Neuron (in vitro differentiated cells): ENCODE data around the gene SIK2.

Experiments
- H2AFZ ChIP-seq: one replicate; pipeline ENCODE4 v1.6.1; 2013; ENCODE audit warnings: low read depth, mild to moderate bottlenecking, inconsistent platforms, low read length, moderate library complexity
- H3K27me3 ChIP-seq: one replicate; pipeline ENCODE4 v1.6.1; 2013; ENCODE audit warnings: low read length; ENCODE audit not compliant: insufficient read depth
- H3K36me3 ChIP-seq: one replicate; pipeline ENCODE4 v1.6.1; 2013; ENCODE audit warnings: low read length; ENCODE audit not compliant: insufficient read depth
- H3K4me1 ChIP-seq: one replicate; pipeline ENCODE4 v1.6.1; 2013; ENCODE audit warnings: low read length; ENCODE audit not compliant: insufficient read depth
- H3K4me3 ChIP-seq: 2 replicates; pipeline ENCODE4 v1.5.1; 2013; ENCODE audit warnings: mild to moderate bottlenecking, low read length, moderate library complexity
- H3K9me3 ChIP-seq: one replicate; pipeline ENCODE4 v1.6.1; 2013; ENCODE audit warnings: low read length

SIK2 gene

DNA sequence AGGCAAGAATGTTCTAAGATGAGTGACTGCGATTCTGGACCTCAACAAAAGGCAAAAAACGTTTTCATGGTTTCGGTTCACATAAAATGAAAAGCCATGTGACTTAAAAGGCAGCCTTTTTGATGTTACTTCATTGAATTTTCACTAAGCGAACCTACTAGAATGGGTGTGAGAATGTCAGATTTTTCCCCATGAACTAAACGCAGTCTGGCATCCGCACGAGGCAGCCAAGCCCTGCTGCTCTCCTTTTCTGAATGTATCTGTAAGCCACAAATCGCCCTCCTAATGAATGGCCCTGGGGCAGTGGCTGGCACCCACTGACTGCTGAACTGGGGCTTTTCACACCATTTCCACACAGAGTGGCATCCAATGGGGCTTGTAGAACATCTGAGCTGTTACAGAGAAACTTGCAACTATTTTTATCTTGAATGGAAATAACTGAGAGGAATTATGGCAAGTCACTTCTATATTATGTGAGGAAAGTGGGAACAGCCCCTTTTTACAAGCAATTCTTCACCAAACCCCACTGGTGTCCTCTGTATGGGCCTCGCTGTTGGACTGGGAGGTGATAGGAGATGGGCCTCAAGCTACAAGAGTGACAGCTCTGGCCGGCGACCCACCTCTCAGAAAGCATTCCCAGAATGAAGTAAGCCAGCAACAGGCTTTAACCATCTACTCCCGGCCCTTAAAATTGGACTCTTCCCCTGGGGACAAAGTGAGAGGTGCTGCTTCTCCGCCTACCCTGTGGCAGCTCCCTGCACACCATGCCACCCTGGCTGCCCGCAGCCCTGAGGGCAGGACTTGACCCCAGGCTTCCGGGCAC lies 134.6 kb downstream of the SIK2 start:
- peaks cover 14% of the 10 kb centered on the region for H3K36me3 ChIP-seq
- H3K9me3 ChIP-seq, result no peaks in the 10 kb centered on the region
- no peak overlapping the region for H3K4me3 ChIP-seq
- H3K4me1 ChIP-seq, result peaks cover 65% of the 10 kb centered on the region
- no peaks in the 10 kb centered on the region for H3K27me3 ChIP-seq
- no peak overlapping the region for H2AFZ ChIP-seq

DNA sequence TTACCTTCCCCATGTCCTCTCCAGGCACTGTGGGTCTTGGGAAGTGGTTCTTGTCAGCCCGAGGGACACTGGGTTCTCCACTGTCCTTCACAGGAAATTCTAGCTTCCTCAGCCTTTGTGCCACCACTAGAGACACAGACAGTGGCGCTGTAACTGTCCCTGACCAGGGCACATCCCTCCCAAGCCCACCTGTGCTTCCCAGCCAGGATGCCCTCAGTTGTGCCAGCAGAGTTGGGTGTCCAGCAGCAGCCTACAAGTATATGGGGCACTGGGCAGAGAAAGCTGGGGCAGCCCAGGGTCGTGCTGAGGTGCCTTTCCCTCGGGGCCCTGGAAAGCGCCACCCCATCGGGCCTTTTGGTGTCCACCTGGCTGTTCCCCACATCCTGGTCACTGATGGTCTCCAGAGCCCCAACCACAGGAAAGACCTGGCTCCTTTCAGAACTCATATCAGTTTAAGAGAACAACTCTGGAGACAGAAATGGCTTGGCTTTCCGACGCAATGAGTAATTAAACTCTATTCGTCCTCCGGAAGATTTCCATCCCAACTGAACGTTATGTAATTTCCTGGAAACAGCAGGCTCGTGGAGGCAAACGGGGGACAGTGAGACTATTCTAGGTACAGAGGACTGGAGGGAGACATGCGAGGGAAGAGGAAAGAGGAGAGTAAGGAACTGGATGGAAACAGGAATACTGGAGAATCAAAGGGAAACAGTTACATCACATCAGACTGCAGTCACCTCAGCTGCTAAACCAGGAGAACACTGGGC lies 135.4 kb downstream of the SIK2 start:
- Histone ChIP-seq H3K9me3 (no peaks in the 10 kb centered on the region), H3K27me3 (no peaks in the 10 kb centered on the region), H3K36me3 (peaks cover 19% of the 10 kb centered on the region), H3K4me3 (no peak overlapping the region), H2AFZ (no peak overlapping the region), H3K4me1 (peaks cover 64% of the 10 kb centered on the region)

GRCh38 chr11:111739299-111739698 lies 137.1 kb downstream of the SIK2 start:
- Histone ChIP-seq H3K36me3 (peaks cover 32% of the 10 kb centered on the region), H3K4me1 (peaks cover 48% of the 10 kb centered on the region)

GRCh38 chr11:111741751-111742150 lies 139.5 kb downstream of the SIK2 start:
- Histone ChIP-seq H3K27me3 (no peaks in the 10 kb centered on the region), H3K4me1 (peaks cover 23% of the 10 kb centered on the region), H2AFZ (no peak overlapping the region), H3K9me3 (peaks cover 3% of the 10 kb centered on the region), H3K4me3 (no peak overlapping the region), H3K36me3 (peaks cover 51% of the 10 kb centered on the region)

More at GRCh38 chr11:111739299-111739698, 137.1 kb downstream of the SIK2 start:
- no peaks in the 10 kb centered on the region for H3K27me3 ChIP-seq
- no peak overlapping the region for H3K4me3 ChIP-seq
- H2AFZ ChIP-seq, result no peak overlapping the region
- H3K9me3 ChIP-seq, result no peaks in the 10 kb centered on the region

- Histone ChIP-seq H3K4me1 (peaks cover 4% of the 10 kb centered on the region), H3K36me3 (peaks cover 68% of the 10 kb centered on the region), H3K27me3 (no peaks in the 10 kb centered on the region), H2AFZ (no peak overlapping the region), H3K4me3 (no peak overlapping the region), H3K9me3 (peaks cover 3% of the 10 kb centered on the region)
Observed at GRCh38 chr11:111743700-111744099, 141.5 kb downstream of the SIK2 start.

- no peaks in the 10 kb centered on the region for H3K27me3 ChIP-seq
- no peak overlapping the region for H3K4me3 ChIP-seq
- H2AFZ ChIP-seq, result no peak overlapping the region
- no peaks in the 10 kb centered on the region for H3K4me1 ChIP-seq
- peaks cover 78% of the 10 kb centered on the region for H3K36me3 ChIP-seq
- peaks cover 3% of the 10 kb centered on the region for H3K9me3 ChIP-seq
Observed at GRCh38 chr11:111745719-111746504, 143.7 kb downstream of the SIK2 start.

GRCh38 chr11:111748035-111748804 lies 146.0 kb downstream of the SIK2 start:
- no peak overlapping the region for H2AFZ ChIP-seq
- H3K27me3 ChIP-seq, result no peaks in the 10 kb centered on the region
- H3K4me1 ChIP-seq, result no peaks in the 10 kb centered on the region
- H3K9me3 ChIP-seq, result peaks cover 3% of the 10 kb centered on the region
- peaks cover 81% of the 10 kb centered on the region for H3K36me3 ChIP-seq
- H3K4me3 ChIP-seq, result no peak overlapping the region

DNA sequence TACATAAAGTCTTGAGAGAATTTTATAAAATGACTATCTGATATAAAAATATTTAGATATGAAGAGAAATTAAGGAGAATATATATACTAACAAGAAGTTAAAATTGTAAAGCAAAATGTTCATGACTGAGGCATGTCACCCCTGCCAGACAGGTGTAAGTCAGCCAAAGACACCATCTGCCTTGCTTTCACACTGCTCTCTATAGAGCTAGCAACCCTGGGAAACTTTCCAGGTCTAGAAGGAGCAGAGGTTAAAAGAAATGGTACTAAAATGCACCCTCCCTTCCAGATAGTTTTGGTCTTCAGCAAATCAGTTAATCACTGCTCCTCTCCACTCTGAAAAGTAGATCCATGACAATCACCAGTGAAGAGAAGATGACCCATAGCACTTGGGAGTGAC lies 147.4 kb downstream of the SIK2 start:
- peaks cover 3% of the 10 kb centered on the region for H3K9me3 ChIP-seq
- H3K27me3 ChIP-seq, result no peaks in the 10 kb centered on the region
- H3K36me3 ChIP-seq, result peaks cover 81% of the 10 kb centered on the region
- H3K4me1 ChIP-seq, result no peaks in the 10 kb centered on the region
- H2AFZ ChIP-seq, result no peak overlapping the region
- H3K4me3 ChIP-seq, result no peak overlapping the region

- H3K9me3 ChIP-seq, result no peaks in the 10 kb centered on the region
- peaks cover 84% of the 10 kb centered on the region for H3K36me3 ChIP-seq
- no peak overlapping the region for H2AFZ ChIP-seq
- H3K4me1 ChIP-seq, result peaks cover 3% of the 10 kb centered on the region
- no peaks in the 10 kb centered on the region for H3K27me3 ChIP-seq
- no peak overlapping the region for H3K4me3 ChIP-seq
Observed at GRCh38 chr11:111756097-111756496, 153.8 kb downstream of the SIK2 start.

- Histone ChIP-seq H3K4me3 (no peak overlapping the region), H3K4me1 (peaks cover 17% of the 10 kb centered on the region), H3K27me3 (no peaks in the 10 kb centered on the region), H2AFZ (no peak overlapping the region), H3K36me3 (peaks cover 79% of the 10 kb centered on the region), H3K9me3 (no peaks in the 10 kb centered on the region)
Observed at GRCh38 chr11:111759376-111759775, 157.1 kb downstream of the SIK2 start.

GRCh38 chr11:111759778-111760407 lies 157.6 kb downstream of the SIK2 start:
- Histone ChIP-seq H3K36me3 (peaks cover 74% of the 10 kb centered on the region), H3K4me1 (peaks cover 20% of the 10 kb centered on the region), H2AFZ (no peak overlapping the region), H3K4me3 (no peak overlapping the region), H3K9me3 (no peaks in the 10 kb centered on the region), H3K27me3 (no peaks in the 10 kb centered on the region)

DNA sequence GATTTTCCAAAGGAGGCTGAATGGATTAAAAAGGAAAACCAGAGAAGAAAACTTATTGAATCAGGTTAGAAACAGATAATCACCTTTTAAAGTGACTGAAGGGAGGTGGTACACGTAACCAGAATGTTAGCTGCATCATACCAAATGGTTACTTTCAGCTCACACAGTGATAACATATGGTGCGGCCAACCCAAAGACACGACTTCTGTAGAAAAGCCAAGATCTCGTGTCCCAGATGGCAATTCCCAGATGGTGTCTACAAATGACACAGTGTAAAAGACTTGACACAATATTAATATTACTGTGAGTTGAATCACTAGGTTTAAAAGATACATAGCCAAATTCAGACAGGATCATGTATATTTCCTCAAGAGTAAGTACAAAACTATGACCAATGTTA lies 158.8 kb downstream of the SIK2 start:
- Histone ChIP-seq H2AFZ (no peak overlapping the region), H3K4me3 (no peak overlapping the region), H3K4me1 (peaks cover 23% of the 10 kb centered on the region), H3K9me3 (no peaks in the 10 kb centered on the region), H3K36me3 (peaks cover 68% of the 10 kb centered on the region), H3K27me3 (no peaks in the 10 kb centered on the region)
